Ishikawa (cell line): Measurements from ENCODE around the gene APOM.

Source experiments
- CEBPB ChIP-seq: IDR thresholded peaks from 2 replicates; pipeline ENCODE4 v1.6.1; 2012
- CREB1 ChIP-seq: IDR thresholded peaks from 2 replicates; pipeline ENCODE4 v1.6.1; 2012; ENCODE audit warnings: low read depth
- EGR1 ChIP-seq: IDR thresholded peaks from 2 replicates; pipeline ENCODE4 v1.6.1; 2012
- EP300 ChIP-seq: IDR thresholded peaks from 2 replicates; pipeline ENCODE4 v1.6.1; 2012; ENCODE audit warnings: borderline replicate concordance
- FOXM1 ChIP-seq: IDR thresholded peaks from 2 replicates; pipeline ENCODE4 v1.6.1; 2012; ENCODE audit warnings: low read depth, borderline replicate concordance
- NFIC ChIP-seq: IDR thresholded peaks from 2 replicates; pipeline ENCODE4 v1.6.1; 2012
- RAD21 ChIP-seq: IDR thresholded peaks from 2 replicates; pipeline ENCODE4 v1.6.1; 2012; ENCODE audit warnings: low read depth
- TAF1 ChIP-seq: IDR thresholded peaks from 2 replicates; pipeline ENCODE4 v1.6.1; 2012; ENCODE audit warnings: low read depth, mild to moderate bottlenecking
- TCF12 ChIP-seq: IDR thresholded peaks from 2 replicates; pipeline ENCODE4 v1.6.1; 2012; ENCODE audit warnings: low read depth
- TEAD4 ChIP-seq: IDR thresholded peaks from 2 replicates; pipeline ENCODE4 v1.6.1; 2012
- YY1 ChIP-seq: IDR thresholded peaks from 2 replicates; pipeline ENCODE4 v1.6.1; 2012; ENCODE audit warnings: low read depth
- ZBTB7A ChIP-seq: IDR thresholded peaks from 2 replicates; pipeline ENCODE4 v1.6.1; 2012; ENCODE audit warnings: low read depth
- TF ChIP-seq, protein P1 (sequence below): IDR thresholded peaks from 2 replicates; pipeline ENCODE4 v1.6.1; 2012
- TF ChIP-seq, protein P2 (sequence below): IDR thresholded peaks from 2 replicates; pipeline ENCODE4 v1.6.1; 2012
- TF ChIP-seq, protein P3 (sequence below): IDR thresholded peaks from 2 replicates; pipeline ENCODE4 v1.6.1; 2012; ENCODE audit warnings: low read depth, mild to moderate bottlenecking

Gene APOM

DNA sequence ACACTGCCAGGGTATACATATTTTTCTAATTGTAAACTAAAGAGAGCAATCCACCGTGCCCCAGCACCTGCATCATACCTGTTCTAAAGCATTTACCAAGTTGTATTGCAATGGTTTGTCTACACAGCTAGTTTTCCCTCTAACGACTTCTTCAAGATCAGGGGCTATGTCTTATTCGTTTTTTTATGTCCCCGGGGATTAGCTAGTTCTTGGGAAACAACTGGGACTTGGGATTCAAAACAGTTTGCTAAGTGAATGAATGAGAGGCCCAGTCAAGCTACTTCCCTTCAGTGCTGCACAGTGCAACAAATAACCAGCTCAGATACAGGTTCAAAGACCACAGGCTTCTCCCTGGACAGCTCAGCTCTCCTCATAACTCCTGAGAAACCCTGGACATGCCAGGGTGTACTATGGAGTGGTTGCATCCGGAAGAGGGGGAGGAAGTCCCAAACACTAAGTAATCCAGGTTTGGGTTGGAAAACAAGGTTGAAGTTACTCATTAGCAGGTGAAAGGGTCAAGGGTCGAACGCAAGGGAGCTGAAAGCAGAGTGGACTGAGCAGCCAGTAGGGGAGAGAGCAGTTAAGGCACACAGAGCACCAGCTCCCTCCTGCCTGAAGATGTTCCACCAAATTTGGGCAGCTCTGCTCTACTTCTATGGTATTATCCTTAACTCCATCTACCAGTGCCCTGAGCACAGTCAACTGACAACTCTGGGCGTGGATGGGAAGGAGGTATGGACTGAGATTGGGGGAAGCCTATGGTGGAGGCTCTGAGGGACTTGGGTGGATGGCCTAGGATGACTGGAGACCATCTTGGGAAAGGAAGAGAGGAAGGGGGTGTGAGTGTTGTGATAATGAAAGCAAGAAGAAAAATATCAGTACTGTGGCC lies at the start of gene APOM:
TSS of gene APOM (plus strand) at position 546 of the 889 bp plus-strand sequence. CDS start at position 619, 73 bp downstream.
- no peak for TF ChIP-seq EGR1
- TF ChIP-seq YY1, result no peak
- TF ChIP-seq ZBTB7A, result no peak
- TF ChIP-seq NFIC, result no peak
- TF ChIP-seq TCF12, result no peak
- TF ChIP-seq, protein P1, sequence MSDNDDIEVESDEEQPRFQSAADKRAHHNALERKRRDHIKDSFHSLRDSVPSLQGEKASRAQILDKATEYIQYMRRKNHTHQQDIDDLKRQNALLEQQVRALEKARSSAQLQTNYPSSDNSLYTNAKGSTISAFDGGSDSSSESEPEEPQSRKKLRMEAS, result no peak
- TF ChIP-seq RAD21, result no peak

DNA sequence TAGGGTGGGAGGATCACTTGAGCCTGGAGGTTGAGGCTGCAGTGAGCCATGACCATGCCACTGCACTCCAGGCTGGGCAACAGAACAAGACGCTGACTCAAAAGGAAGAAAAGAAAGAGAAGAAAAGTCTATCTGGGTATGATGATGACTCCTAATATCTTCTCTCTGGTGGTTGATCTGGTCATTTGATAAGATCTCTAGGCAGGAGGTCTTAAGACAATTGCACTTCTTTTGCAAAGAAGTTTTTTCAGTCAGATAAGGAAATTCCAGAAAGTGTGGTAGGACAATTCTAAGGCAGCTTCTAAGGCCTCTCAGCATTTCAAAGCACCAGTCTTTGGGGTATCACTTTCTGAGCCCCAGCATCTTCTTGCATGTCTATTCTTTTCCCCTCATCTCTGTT lies 48.4 kb upstream of the APOM start:
- no peak for TF ChIP-seq EP300

DNA sequence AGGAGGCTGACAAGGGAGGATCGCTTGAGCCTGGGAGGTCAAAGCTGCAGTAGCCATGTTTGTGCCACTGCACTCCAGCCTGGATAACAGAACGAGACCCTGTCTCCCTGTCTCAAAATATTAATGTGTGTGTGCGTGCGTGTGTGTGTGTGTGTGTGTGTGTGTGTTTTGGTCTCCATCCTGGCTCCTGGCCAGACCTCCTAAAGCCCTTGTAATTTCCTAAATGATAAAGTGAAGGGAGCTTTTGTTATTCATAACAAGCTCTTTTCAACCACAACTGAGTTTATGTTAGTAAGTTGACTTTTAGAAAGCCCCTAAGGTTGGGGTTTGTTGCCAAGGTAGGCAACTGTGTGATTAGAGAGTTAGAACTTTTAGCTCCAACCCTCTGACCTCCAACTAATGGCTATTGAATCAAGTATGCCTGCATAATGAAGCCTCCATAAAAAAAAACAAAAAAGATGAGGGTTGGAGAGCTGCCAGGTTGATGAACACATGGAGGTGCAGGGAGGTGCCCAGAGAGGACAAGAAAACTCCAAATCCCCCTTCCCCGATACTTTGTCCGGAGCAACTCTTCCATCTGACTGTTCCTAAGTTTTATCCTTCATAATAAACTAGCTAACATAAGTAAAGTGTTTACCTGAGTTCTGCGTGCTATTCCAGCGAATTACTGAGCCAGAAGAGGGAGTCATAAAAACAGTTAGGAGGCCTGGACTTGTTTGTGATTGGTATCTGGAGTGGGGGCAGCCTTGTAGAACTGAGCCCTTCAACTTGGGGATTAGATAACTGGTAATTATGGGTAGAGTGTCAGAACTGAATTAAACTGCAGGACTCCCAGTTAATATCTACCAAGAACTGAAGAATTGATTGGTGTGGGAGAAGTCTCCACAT lies 45.9 kb upstream of the APOM start:
- TF ChIP-seq YY1, result no peak
- TF ChIP-seq, protein P2, sequence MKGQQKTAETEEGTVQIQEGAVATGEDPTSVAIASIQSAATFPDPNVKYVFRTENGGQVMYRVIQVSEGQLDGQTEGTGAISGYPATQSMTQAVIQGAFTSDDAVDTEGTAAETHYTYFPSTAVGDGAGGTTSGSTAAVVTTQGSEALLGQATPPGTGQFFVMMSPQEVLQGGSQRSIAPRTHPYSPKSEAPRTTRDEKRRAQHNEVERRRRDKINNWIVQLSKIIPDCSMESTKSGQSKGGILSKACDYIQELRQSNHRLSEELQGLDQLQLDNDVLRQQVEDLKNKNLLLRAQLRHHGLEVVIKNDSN, result no peak
- no peak for TF ChIP-seq CREB1
- no peak for TF ChIP-seq ZBTB7A
- TF ChIP-seq TAF1, result no peak
- TF ChIP-seq NFIC, result no peak
- no peak for TF ChIP-seq EGR1
- TF ChIP-seq, protein P3, sequence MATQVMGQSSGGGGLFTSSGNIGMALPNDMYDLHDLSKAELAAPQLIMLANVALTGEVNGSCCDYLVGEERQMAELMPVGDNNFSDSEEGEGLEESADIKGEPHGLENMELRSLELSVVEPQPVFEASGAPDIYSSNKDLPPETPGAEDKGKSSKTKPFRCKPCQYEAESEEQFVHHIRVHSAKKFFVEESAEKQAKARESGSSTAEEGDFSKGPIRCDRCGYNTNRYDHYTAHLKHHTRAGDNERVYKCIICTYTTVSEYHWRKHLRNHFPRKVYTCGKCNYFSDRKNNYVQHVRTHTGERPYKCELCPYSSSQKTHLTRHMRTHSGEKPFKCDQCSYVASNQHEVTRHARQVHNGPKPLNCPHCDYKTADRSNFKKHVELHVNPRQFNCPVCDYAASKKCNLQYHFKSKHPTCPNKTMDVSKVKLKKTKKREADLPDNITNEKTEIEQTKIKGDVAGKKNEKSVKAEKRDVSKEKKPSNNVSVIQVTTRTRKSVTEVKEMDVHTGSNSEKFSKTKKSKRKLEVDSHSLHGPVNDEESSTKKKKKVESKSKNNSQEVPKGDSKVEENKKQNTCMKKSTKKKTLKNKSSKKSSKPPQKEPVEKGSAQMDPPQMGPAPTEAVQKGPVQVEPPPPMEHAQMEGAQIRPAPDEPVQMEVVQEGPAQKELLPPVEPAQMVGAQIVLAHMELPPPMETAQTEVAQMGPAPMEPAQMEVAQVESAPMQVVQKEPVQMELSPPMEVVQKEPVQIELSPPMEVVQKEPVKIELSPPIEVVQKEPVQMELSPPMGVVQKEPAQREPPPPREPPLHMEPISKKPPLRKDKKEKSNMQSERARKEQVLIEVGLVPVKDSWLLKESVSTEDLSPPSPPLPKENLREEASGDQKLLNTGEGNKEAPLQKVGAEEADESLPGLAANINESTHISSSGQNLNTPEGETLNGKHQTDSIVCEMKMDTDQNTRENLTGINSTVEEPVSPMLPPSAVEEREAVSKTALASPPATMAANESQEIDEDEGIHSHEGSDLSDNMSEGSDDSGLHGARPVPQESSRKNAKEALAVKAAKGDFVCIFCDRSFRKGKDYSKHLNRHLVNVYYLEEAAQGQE, result no peak
- TF ChIP-seq CEBPB, result no peak
- TF ChIP-seq TCF12, result no peak
- TF ChIP-seq RAD21, result no peak
- no peak for TF ChIP-seq EP300
- TF ChIP-seq, protein P1, result no peak
- no peak for TF ChIP-seq FOXM1
- TF ChIP-seq TEAD4, result no peak

DNA sequence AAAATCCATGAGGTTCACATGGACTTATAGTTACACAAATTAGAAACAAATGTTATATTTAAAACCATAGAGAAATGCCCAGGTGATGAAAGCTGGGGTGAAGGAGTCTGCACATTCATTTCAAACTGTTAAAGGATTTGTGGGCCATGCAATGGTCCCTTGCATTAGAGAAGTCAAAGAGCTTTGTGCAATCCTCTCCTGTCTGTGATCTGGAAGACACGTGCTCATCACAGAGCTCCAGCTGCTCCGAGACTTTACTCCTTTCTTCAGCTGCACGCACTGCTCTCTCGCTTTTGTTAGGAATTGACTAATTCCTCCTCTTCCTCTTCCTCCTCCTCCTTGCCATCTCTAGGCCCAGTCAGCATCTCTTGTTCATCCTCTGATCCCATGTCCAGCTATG lies 44.7 kb upstream of the APOM start:
- TF ChIP-seq, protein P2, result no peak
- no peak for TF ChIP-seq TAF1
- no peak for TF ChIP-seq EP300
- no peak for TF ChIP-seq ZBTB7A
- TF ChIP-seq NFIC, result no peak
- TF ChIP-seq, protein P1, result no peak
- no peak for TF ChIP-seq FOXM1
- no peak for TF ChIP-seq EGR1
- TF ChIP-seq YY1, result no peak
- TF ChIP-seq TEAD4, result no peak
- TF ChIP-seq RAD21, result no peak
- no peak for TF ChIP-seq CEBPB
- TF ChIP-seq, protein P3, result no peak
- no peak for TF ChIP-seq TCF12
- TF ChIP-seq CREB1, result no peak

DNA sequence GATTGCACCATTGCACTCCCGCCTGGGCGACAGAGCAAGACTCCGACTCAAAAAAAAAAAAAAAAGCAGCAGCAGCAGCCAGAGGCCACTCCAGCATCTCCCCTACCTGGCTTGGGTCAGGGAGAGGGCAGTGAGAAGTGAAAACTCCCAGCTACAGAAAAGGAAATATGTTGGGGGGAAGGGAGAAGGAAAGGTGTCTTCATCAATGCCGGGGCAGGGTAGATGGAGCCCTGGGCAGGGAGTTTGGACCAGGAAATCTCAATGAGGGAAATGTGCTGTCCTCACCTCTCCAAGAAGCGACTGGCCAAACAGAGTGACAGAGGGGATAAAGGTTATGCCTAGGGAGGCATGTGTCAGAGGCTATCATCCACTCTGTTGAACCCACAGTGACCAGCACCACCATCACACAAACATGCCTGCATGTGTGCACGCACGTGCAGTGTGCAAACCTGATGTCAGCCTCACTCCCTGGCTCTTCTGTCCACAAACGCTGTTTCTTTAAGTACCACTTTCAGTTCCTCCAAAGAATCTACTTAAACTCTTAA lies 41.5 kb upstream of the APOM start:
- TF ChIP-seq, protein P3, result no peak
- TF ChIP-seq CREB1 (no peak), RAD21 (no peak), YY1 (no peak)
